Measurements from ENCODE around the gene COL6A3. TPM values are rescaled to one million over a fixed set of nuclear protein-coding genes. Genes with fewer than 3 reads are reported as not detected.

The COL6A3 gene
- total RNA-seq, 1 donor from 2014 or later, result 13.0 TPM

GRCh38 chr2:237427769-237428506 is 14.0 kb upstream of the COL6A3 start:
- DNase-seq (ENCODE audit: low read depth), result no peak
- no peak for TF ChIP-seq CTCF (conservative IDR thresholded peaks at IDR 0.05; ENCODE audit: low read depth, low read length)
- no peak overlapping the region for H3K4me3 ChIP-seq (ENCODE audit: low read depth, low read length)

DNA sequence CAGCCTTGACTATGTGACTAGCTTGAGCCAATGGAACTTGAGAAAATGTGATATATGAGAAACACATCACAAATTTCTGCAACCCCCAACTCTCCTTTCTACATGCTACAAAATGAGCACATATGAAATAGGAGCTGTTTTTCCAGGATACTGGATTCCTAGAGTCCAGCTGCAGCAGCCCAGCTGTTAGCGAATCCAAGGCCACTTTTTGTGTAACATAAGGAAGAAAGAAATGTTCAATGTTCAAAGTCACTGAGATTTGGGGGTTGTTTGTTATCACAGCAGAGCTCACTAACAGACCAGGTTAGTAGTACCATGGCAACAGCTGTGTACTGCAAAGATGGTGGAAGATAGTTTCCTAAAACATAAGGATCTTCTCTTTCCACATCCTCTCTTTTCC is 12.6 kb upstream of the COL6A3 start:
- DNase-seq (ENCODE audit: low read depth), result no peak
- H3K4me3 ChIP-seq (ENCODE audit: low read depth, low read length), result no peak overlapping the region
- TF ChIP-seq CTCF (conservative IDR thresholded peaks at IDR 0.05; ENCODE audit: low read depth, low read length), result no peak

GRCh38 chr2:237425320-237425719 is 11.4 kb upstream of the COL6A3 start:
- DNase-seq (ENCODE audit: low read depth), result no peak
- TF ChIP-seq CTCF (conservative IDR thresholded peaks at IDR 0.05; ENCODE audit: low read depth, low read length), result no peak
- no peak overlapping the region for H3K4me3 ChIP-seq (ENCODE audit: low read depth, low read length)

DNA sequence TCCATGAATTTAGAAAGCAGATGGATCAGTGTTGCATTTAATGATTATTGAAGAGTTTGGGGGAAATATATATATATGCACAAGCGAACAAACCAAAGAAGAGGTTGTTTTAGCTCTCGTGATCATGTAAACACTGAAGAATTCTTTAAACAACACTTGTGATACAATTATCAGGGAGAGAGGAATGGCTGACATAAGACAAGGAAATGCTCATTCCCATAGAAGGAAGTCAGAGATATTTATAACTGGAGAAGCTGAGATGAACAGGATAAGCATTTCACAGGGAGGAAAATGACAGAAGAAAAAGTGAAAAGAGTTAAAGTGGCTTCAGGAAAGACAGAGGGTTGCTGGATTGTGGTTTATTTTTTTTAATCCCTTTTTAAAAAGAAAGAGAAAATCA is 10.6 kb upstream of the COL6A3 start:
- DNase-seq (ENCODE audit: low read depth), result no peak
- TF ChIP-seq CTCF (conservative IDR thresholded peaks at IDR 0.05; ENCODE audit: low read depth, low read length), result no peak
- H3K4me3 ChIP-seq (ENCODE audit: low read depth, low read length), result no peak overlapping the region

DNA sequence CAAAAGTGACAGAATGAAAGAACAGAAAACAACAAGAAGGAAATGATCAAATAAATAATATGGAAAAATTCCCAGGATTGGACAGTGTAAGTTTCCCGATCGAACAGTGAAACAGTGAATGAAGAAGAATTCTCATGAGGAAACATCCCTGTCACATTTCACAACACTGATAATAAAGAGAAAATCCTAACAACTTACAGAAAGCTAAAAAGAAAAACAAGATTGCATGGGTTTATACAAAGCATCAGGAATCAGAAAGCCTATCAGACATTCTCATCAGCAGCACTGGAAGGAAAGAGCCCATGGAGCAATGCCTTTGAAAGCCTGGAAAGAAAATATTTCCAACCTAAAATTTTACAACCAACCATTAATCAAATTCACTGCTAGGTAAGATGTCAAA is 9.9 kb upstream of the COL6A3 start:
- no peak overlapping the region for H3K4me3 ChIP-seq (ENCODE audit: low read depth, low read length)
- TF ChIP-seq CTCF (conservative IDR thresholded peaks at IDR 0.05; ENCODE audit: low read depth, low read length), result no peak
- DNase-seq (ENCODE audit: low read depth), result no peak

DNA sequence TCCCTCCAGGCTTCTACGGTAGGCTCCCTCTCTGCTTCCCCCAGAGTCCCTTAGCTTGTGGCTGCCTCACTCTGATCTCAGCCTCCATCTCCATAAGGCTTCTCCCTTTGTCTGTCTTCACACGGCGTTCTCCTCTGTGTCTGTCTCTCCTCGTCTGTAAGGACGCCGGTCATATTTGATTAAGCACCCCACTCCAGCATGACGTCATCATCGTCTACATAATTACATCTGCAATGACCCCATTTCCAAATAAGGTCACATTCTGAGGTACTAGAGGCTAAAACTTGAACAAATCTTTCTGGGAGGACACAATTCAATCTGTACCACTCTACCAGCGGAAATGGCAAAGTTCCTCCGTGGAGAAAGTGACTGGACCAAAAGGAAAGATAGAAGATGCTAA is 8.3 kb upstream of the COL6A3 start:
- H3K4me3 ChIP-seq (ENCODE audit: low read depth, low read length), result no peak overlapping the region
- no peak for TF ChIP-seq CTCF (conservative IDR thresholded peaks at IDR 0.05; ENCODE audit: low read depth, low read length)
- no peak for DNase-seq (ENCODE audit: low read depth)

GRCh38 chr2:237421542-237422116 is 7.7 kb upstream of the COL6A3 start:
- TF ChIP-seq CTCF (conservative IDR thresholded peaks at IDR 0.05; ENCODE audit: low read depth, low read length), result peak; percentile 89
- peak overlapping the region; percentile 30 for H3K4me3 ChIP-seq (ENCODE audit: low read depth, low read length)
- peak; percentile 16 for DNase-seq (ENCODE audit: low read depth)
